B cell (primary cell): ENCODE measurements around the gene ABTB2. TPM values are rescaled to one million over a fixed set of nuclear protein-coding genes. Genes with fewer than 3 reads are reported as not detected.
A peak's percentile ranks its signal among the peaks of the same experiment; 100 is the strongest.

ENCODE experiments used
- ATAC-seq: fragments of 200-7000 bp; cut with Tn5 transposase; one replicate; pipeline ENCODE4 v1.10.0; 2021; ENCODE audit warnings: low read depth, mild to moderate bottlenecking, moderate number of reproducible peaks, moderate library complexity
- CTCF ChIA-PET: fragments of 350-600 bp; sonication (Branson Sonifier 250); formaldehyde crosslinking; loops from one replicate; lab custom pipeline; 2021; ENCODE audit warnings: antibody characterized with exemption, inconsistent platforms; lab: Charles Lee
- POLR2A ChIA-PET: fragments of 350-600 bp; sonication (Branson Sonifier 250); formaldehyde crosslinking; loops from one replicate; lab custom pipeline; 2021; ENCODE audit warnings: antibody characterized with exemption; lab: Charles Lee
- DNase-seq: peaks from one replicate; pipeline ENCODE4 v3.0.0; 2013
- H2AFZ ChIP-seq: 2 replicates; pipeline ENCODE4 v1.6.1; 2012; ENCODE audit warnings: mild to moderate bottlenecking, low read depth, low read length; ENCODE audit not compliant: insufficient read depth, poor library complexity, severe bottlenecking
- H3K27ac ChIP-seq, 2 donors: 1 replicate in 1 of 2; 2 replicates in 1 of 2; pipeline ENCODE4 v1.5.1; 2012 to 2013; ENCODE audit warnings: low read length in 2 of 2, mild to moderate bottlenecking in 2 of 2, moderate library complexity in 1 of 2
- H3K27me3 ChIP-seq, 4 experiments: fragments of 200-600 bp in 1 of 4; sonication (generic) in 1 of 4; replicated peaks in 1 of 4; 1 replicate in 2 of 4; 2 replicates in 2 of 4; pipeline versions ENCODE4 v1.6.1 to v1.7.0; 2013 to 2016; ENCODE audit warnings: low read length in 3 of 4, mild to moderate bottlenecking in 2 of 4, mixed read lengths in 1 of 4, moderate library complexity in 1 of 4; ENCODE audit not compliant: insufficient read depth in 4 of 4, control insufficient read depth in 3 of 4; ENCODE audit errors: control extremely low read depth in 1 of 4
- H3K36me3 ChIP-seq, 2 experiments: replicated peaks in 1 of 2; 1 replicate in 1 of 2; 2 replicates in 1 of 2; pipeline versions ENCODE4 v1.6.1 to v1.7.1; 2013; ENCODE audit warnings: low read length in 1 of 2; ENCODE audit not compliant: insufficient read depth in 2 of 2, control insufficient read depth in 1 of 2; ENCODE audit errors: control extremely low read depth in 1 of 2, extremely low read depth in 1 of 2
- H3K4me1 ChIP-seq, 2 donors: fragments of 200-600 bp in 1 of 2; sonication (generic) in 1 of 2; 1 replicate in 1 of 2; 2 replicates in 1 of 2; pipeline versions ENCODE4 v1.5.1 to v1.6.1; 2013 to 2017; ENCODE audit warnings: low read length in 2 of 2; ENCODE audit not compliant: control insufficient read depth in 2 of 2, insufficient read depth in 2 of 2
- H3K4me2 ChIP-seq: replicated peaks from 2 replicates; pipeline ENCODE3; 2012; ENCODE audit warnings: mild to moderate bottlenecking, low read depth, low read length; ENCODE audit not compliant: poor library complexity, severe bottlenecking
- H3K4me3 ChIP-seq, 5 experiments: fragments of 200-600 bp in 1 of 5; sonication (generic) in 1 of 5; 1 replicate in 3 of 5; 2 replicates in 2 of 5; pipeline versions ENCODE4 v1.5.1 to v1.7.0; 2011 to 2016; ENCODE audit warnings: low read length in 4 of 5, mild to moderate bottlenecking in 4 of 5, low read depth in 2 of 5, control low read depth in 1 of 5, moderate library complexity in 1 of 5; ENCODE audit not compliant: insufficient read depth in 1 of 5; ENCODE audit errors: control extremely low read depth in 1 of 5, extremely low read depth in 1 of 5
- H3K79me2 ChIP-seq: fragments of 200-600 bp; sonication (generic); one replicate; pipeline ENCODE4 v1.6.0; 2016; ENCODE audit warnings: low read length; ENCODE audit not compliant: control insufficient read depth, insufficient read depth
- H3K9ac ChIP-seq: fragments of 200-600 bp; sonication (generic); 2 replicates; pipeline ENCODE4 v1.6.1; 2017; ENCODE audit warnings: mild to moderate bottlenecking, low read length, moderate library complexity
- H3K9me3 ChIP-seq, 3 donors: one replicate each; pipeline versions ENCODE4 v1.6.1 to v1.7.1; 2013; ENCODE audit warnings: low read length in 2 of 3; ENCODE audit not compliant: control insufficient read depth in 2 of 3, insufficient read depth in 1 of 3; ENCODE audit errors: control extremely low read depth in 1 of 3
- H4K20me1 ChIP-seq: 2 replicates; pipeline ENCODE4 v1.6.0; 2012; ENCODE audit warnings: mild to moderate bottlenecking, low read length; ENCODE audit not compliant: insufficient read depth, control insufficient read depth, poor library complexity, severe bottlenecking
- H3K27ac Mint-ChIP-seq: one replicate; pipeline ENCODE4 v1.8.0; 2021; ENCODE audit warnings: mixed read lengths
- H3K27me3 Mint-ChIP-seq: one replicate; pipeline ENCODE4 v1.8.0; 2021; ENCODE audit warnings: mixed read lengths
- H3K4me1 Mint-ChIP-seq: one replicate; pipeline ENCODE4 v1.8.0; 2021; ENCODE audit warnings: mixed read lengths
- H3K4me3 Mint-ChIP-seq: one replicate; pipeline ENCODE4 v1.8.0; 2021; ENCODE audit warnings: mixed read lengths
- H3K9me3 Mint-ChIP-seq: one replicate; pipeline ENCODE4 v1.8.0; 2022; ENCODE audit warnings: mixed read lengths; ENCODE audit not compliant: insufficient read depth
- EZH2 ChIP-seq: IDR thresholded peaks from 2 replicates; pipeline ENCODE4 v1.6.1; 2012; ENCODE audit warnings: borderline replicate concordance, low read depth, mild to moderate bottlenecking, moderate library complexity, low read length; ENCODE audit not compliant: insufficient read depth, poor library complexity, severe bottlenecking
- WGBS: methylation state at CpG from one replicate; pipeline ENCODE4 v1.1.5; 2013; ENCODE audit warnings: missing lambda C conversion rate; ENCODE audit not compliant: insufficient coverage; 5-methylcytosine and 5-hydroxymethylcytosine counted together
- intact Hi-C: fragments of 100-400 bp; cut with micrococcal nuclease; formaldehyde crosslinking; loops from one replicate; pipeline ENCODE4 v1.10.0; 2022
- polyA plus RNA-seq: library from polyadenylated mRNA; depleted of rRNA; stranded (reverse); fragments of >200 nt; gene quantifications from 2 replicates; pipeline ENCODE4 v1.2.3, GENCODE V29; 2012
- total RNA-seq, 2 donors: library from RNA; stranded (reverse); fragments of 120-200 nt in 1 of 2; gene quantifications; 1 replicate in 1 of 2; 2 replicates in 1 of 2; pipeline versions ENCODE4 v1.2.3 to v1.2.4, GENCODE V29; 2013 to 2022
- TF ChIP-seq, protein P1 (sequence below): fragments of 200-600 bp; IDR thresholded peaks from one replicate; pipeline ENCODE4 v1.8.0; 2022; ENCODE audit warnings: antibody characterized with exemption, mild to moderate bottlenecking

ABTB2 gene
- total and polyA plus RNA-seq, 2 donors (not counting 1 experiment from before 2014, with no cell fraction given), result 0.30 to 5.9 TPM

DNA sequence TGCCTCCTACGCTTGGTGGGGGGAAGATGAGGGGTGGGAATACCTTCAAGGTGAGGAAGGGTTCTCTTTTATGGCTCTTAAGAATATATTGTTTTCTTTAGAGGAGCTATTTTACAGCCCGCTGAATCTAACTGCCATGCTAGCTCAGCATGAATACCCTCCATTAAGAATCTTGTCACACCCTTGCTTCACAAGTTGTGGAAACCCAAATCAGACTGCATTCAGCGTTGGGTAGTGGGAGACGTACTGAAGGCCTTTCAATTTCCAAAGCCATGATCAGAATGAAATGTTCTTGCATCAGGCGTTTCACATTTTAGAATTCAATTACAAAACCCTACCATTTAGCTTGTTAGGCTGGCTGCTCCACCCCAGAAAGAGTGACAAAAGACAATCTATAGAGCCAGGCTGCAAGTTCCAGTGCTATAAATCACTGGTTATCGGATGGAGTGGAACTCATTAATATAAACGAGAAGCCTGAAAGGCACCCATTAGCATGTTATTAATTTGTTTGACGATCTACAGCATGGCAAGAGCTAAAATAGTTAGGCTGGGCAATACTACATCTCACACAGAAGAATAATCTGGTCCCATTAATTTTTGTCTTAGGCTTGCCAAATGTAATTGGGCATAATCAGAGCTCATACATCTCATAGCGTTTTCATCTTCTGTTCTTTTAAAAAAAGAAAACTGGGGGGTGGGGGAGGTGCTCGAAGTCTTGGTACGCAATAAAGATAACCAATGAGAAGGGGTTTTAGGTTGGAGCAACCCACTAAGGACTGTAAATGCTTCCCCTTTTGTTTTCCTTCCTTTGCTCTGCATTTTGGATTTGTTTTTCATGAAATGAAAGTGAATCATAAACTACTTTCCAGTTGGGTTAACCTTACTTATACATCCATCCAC, 57.5 kb downstream of the ABTB2 start:
- TF ChIP-seq EZH2, result no peak
- TF ChIP-seq, protein P1, sequence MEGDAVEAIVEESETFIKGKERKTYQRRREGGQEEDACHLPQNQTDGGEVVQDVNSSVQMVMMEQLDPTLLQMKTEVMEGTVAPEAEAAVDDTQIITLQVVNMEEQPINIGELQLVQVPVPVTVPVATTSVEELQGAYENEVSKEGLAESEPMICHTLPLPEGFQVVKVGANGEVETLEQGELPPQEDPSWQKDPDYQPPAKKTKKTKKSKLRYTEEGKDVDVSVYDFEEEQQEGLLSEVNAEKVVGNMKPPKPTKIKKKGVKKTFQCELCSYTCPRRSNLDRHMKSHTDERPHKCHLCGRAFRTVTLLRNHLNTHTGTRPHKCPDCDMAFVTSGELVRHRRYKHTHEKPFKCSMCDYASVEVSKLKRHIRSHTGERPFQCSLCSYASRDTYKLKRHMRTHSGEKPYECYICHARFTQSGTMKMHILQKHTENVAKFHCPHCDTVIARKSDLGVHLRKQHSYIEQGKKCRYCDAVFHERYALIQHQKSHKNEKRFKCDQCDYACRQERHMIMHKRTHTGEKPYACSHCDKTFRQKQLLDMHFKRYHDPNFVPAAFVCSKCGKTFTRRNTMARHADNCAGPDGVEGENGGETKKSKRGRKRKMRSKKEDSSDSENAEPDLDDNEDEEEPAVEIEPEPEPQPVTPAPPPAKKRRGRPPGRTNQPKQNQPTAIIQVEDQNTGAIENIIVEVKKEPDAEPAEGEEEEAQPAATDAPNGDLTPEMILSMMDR, result no peak
- DNase-seq (peak; percentile 47), ATAC-seq (peak; percentile 43)
- H3K4me1 ChIP-seq, result peaks cover 10 to 11% of the 10 kb centered on the region in 2 donors
- no peaks in the 10 kb centered on the region for H3K27me3 ChIP-seq
- H3K4me2 ChIP-seq, result peak overlapping the region; percentile 64
- Mint-ChIP-seq H3K27me3 (no peaks in the 10 kb centered on the region), H3K4me3 (peak overlapping the region; percentile 76), H3K4me1 (peaks cover 25% of the 10 kb centered on the region), H3K9me3 (no peaks in the 10 kb centered on the region), H3K27ac (peak overlapping the region; percentile 33)
- H3K36me3 ChIP-seq, result no peaks in the 10 kb centered on the region
- WGBS, result 100% methylated on average over 3 of the region's 11 CpGs
- peak overlapping the region; percentile 67 for H2AFZ ChIP-seq
- no peak overlapping the region for H3K27ac ChIP-seq
- intact Hi-C loops, result no loop called here
- H3K79me2 ChIP-seq, result no peaks in the 10 kb centered on the region
- ChIA-PET POLR2A (no interaction called here), CTCF (interaction anchor here (0.9 kb wide), 1 partner anchor 10 kb away, joined by 3 read pairs; no protein-coding TSS in a partner anchor)
- peak overlapping the region; percentile 37 for H3K9ac ChIP-seq
- no peaks in the 10 kb centered on the region for H4K20me1 ChIP-seq
- H3K4me3 ChIP-seq, result peak overlapping the region in 2 of 5 experiments; percentile 3 to 36
- peaks cover 0 to 2% (median 0%) of the 10 kb centered on the region in 3 donors for H3K9me3 ChIP-seq
